NB4 (cell line): Measurements from ENCODE around the gene SPIB.
"Not testable (repeated sequence)": the region's sequence is repeated elsewhere in the genome, so short reads cannot be mapped to it uniquely, and the experiment has no call there.

Source experiments
- DNase-seq: peaks from one replicate; pipeline ENCODE4 v3.0.0; 2010; ENCODE audit warnings: low read depth
- H3K4me3 ChIP-seq: one replicate; pipeline ENCODE4 v1.5.1; 2011; ENCODE audit warnings: mild to moderate bottlenecking, low read depth, low read length, moderate library complexity
- MYC ChIP-seq: IDR thresholded peaks from 2 replicates; pipeline ENCODE4 v1.6.1; 2011; ENCODE audit warnings: low read depth, low read length
- POLR2A ChIP-seq: IDR thresholded peaks from 2 replicates; pipeline ENCODE4 v1.6.1; 2011; ENCODE audit warnings: mild to moderate bottlenecking; ENCODE audit not compliant: insufficient read length; ENCODE audit errors: extremely low read depth
- TF ChIP-seq, protein P1 (sequence below): IDR thresholded peaks from 2 replicates; pipeline ENCODE4 v1.6.1; 2011; ENCODE audit warnings: low read depth, low read length
- TF ChIP-seq, protein P2 (sequence below): IDR thresholded peaks from one replicate; pipeline ENCODE4 v1.5.1; 2012; ENCODE audit warnings: low read depth, low read length

Gene SPIB

DNA sequence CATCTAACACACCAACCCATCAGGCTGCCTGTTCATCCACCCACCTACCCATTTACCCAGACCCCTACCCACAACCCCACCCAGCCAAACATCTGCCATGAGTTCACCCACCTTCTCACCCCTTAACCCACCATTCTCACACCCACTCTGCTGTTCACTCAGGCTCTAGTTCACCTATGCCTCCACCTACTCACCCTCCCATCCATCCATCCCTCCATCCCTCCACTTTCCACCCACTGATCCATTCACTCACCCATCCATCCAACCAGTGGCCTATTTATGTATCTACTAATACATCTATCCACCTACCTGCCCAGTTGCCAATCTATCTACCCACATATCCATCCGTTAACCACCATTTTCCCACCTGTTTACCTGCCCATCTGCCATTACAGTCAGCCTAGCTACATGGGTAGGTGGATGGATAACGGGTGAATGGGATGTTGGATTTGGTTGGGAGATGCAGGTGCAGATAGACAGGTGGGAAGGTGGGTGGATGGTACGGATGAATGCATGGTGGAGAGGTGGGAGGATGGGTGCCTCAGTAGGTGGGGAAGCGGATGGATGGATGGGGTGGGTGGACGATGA is 19.2 kb downstream of the SPIB start:
- DNase-seq, result no peak
- no peak overlapping the region for H3K4me3 ChIP-seq
- TF ChIP-seq MYC, result no peak
- no peak for TF ChIP-seq POLR2A
- TF ChIP-seq, protein P1, sequence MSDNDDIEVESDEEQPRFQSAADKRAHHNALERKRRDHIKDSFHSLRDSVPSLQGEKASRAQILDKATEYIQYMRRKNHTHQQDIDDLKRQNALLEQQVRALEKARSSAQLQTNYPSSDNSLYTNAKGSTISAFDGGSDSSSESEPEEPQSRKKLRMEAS, result no peak
- TF ChIP-seq, protein P2, sequence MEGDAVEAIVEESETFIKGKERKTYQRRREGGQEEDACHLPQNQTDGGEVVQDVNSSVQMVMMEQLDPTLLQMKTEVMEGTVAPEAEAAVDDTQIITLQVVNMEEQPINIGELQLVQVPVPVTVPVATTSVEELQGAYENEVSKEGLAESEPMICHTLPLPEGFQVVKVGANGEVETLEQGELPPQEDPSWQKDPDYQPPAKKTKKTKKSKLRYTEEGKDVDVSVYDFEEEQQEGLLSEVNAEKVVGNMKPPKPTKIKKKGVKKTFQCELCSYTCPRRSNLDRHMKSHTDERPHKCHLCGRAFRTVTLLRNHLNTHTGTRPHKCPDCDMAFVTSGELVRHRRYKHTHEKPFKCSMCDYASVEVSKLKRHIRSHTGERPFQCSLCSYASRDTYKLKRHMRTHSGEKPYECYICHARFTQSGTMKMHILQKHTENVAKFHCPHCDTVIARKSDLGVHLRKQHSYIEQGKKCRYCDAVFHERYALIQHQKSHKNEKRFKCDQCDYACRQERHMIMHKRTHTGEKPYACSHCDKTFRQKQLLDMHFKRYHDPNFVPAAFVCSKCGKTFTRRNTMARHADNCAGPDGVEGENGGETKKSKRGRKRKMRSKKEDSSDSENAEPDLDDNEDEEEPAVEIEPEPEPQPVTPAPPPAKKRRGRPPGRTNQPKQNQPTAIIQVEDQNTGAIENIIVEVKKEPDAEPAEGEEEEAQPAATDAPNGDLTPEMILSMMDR, result no peak

DNA sequence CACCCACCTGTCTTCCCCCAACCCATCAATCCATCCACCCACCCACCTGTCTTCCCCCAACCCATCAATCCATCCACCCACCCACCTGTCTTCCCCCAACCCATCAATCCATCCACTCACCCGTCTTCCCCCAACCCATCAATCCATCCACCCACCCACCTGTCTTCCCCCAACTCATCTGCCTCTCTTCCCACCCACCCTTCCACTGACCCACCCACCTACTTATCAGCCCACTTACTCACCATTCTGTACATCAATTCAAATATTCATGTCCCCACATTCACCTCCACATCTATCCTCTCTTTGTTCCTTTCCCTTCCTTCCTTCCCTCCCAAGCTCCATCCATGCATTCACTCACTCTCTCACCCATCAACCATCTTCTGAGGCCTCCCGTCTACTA is 20.4 kb downstream of the SPIB start:
- DNase-seq, H3K4me3 ChIP-seq: not testable (repeated sequence)

DNA sequence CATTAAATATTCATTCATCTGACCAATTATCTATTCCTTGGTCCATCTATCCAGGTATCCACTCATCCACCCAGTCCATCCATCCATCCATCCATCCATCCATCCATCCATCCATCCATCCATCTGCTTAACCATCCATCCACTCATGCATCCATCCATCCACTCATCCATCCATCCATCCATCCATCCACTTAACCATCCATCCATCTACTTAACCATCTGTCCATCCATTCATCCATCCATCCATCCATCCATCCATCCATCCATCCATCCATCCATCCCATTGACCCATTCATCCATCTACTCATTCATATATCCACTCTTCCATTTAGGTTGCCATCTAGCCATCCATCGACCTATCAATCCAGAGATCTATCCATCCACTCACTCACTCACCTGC is 25.3 kb downstream of the SPIB start:
- TF ChIP-seq, protein P2, result no peak
- TF ChIP-seq POLR2A, result no peak
- TF ChIP-seq, protein P1, result no peak
- TF ChIP-seq MYC, result no peak
- H3K4me3 ChIP-seq, result no peak overlapping the region
- DNase-seq, result no peak

DNA sequence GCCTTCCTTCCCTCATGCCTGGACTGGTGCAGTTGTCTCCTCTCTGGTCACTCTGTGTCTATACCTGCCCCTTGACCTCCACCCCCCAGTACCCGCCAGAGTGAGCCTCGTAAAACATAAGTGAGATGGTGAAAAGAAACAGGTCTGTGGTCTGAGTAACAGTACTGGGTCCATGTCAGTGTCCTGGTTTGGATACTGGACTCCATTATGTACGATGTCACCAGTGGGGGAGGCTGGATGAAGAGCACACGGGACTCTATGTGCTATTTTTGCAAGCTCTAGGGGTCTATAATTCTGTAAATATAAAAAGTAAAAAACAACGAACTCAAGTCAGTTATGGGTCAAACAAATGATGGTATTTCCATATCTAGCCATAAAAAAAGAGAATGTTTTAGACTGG is 28.3 kb downstream of the SPIB start:
- TF ChIP-seq, protein P2, result no peak
- DNase-seq, result no peak
- no peak overlapping the region for H3K4me3 ChIP-seq

DNA sequence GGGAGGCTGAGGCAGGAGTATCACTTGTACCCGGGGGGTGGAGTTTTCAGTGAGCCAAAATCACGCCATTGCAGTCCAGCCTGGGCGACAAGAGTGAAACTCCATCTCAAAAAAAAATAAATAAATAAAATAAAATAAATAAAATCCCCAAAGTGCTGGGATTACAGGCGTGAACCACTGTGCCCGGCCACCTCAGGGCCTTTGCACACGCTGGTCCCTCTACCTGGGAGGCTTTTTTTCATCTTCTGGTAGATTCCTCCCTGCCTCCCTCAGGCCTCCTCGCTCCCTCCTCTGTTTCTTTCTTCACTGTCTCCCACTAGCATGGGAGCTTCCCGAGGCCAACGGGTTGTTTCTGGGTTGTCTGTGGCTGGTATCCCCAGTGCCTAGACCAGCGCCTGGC is 29.0 kb downstream of the SPIB start:
- DNase-seq, result no peak
- TF ChIP-seq, protein P2, result no peak
- no peak for TF ChIP-seq POLR2A
- TF ChIP-seq, protein P1, result no peak
- no peak for TF ChIP-seq MYC
- no peak overlapping the region for H3K4me3 ChIP-seq

DNA sequence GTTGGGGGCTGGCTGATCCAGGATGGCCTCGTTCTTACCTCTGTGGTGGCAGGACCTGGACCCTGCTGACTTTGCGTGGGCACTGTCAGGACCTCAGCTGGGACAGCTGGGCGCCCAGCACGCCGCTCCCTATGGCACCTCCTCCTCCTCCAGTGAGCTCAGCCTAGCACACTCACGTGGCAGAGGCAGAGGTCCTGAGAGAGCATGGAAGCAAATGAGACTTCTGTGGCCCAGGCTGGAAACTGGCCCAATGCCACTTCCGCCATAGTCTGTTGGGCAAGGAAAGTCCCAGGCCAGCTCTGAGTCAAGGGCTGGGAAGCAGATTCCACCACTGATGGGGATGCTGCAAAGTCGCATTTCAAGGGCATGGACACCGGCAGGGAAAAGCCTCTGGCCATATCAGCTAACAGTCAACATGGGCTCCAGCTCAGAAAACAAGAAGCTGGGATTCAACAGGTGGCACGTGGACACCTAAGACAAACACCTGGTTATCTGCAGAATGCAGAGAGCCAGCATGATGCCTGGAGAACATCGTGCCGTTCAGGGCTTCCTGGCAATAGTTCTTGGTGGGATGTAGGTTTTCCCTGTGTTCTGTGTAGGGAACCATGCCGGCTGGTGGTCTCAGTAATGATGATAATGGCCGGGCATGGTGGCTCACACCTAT is 30.6 kb downstream of the SPIB start:
- TF ChIP-seq, protein P2, result no peak
- TF ChIP-seq, protein P1, result 0 out of 2 replicates have a peak, but pooled peaks have one; percentile 7
- no peak for TF ChIP-seq POLR2A
- no peak for TF ChIP-seq MYC
- no peak for DNase-seq
- no peak overlapping the region for H3K4me3 ChIP-seq
